GM10847 (cell line): ENCODE measurements around the gene ALDH1A2.

ENCODE experiments used
- POLR2A ChIP-seq: IDR thresholded peaks from 2 replicates; pipeline ENCODE4 v1.6.1; 2011; ENCODE audit not compliant: insufficient read length; ENCODE audit errors: extremely low read depth

Gene ALDH1A2

GRCh38 chr15:58078591-58078990 is 13.1 kb upstream of the ALDH1A2 start:
- no peak for TF ChIP-seq POLR2A

- TF ChIP-seq POLR2A = no peak
Observed at GRCh38 chr15:58077427-58077826, 11.9 kb upstream of the ALDH1A2 start.

GRCh38 chr15:58074452-58074851 is 8.9 kb upstream of the ALDH1A2 start:
- TF ChIP-seq POLR2A = no peak

- TF ChIP-seq POLR2A = no peak
Observed at GRCh38 chr15:58070801-58071418, 5.4 kb upstream of the ALDH1A2 start.

- no peak for TF ChIP-seq POLR2A
Observed at GRCh38 chr15:58069008-58069407, 3.5 kb upstream of the ALDH1A2 start.

- TF ChIP-seq POLR2A = no peak
Observed at GRCh38 chr15:58066042-58066867, 744 bp upstream of the ALDH1A2 start.

- no peak for TF ChIP-seq POLR2A
Observed at GRCh38 chr15:58064980-58065444, 499 bp downstream of the ALDH1A2 start.

- TF ChIP-seq POLR2A = no peak
Observed at GRCh38 chr15:58064082-58064979, 1.2 kb downstream of the ALDH1A2 start.

- no peak for TF ChIP-seq POLR2A
Observed at GRCh38 chr15:58063614-58064013, 1.9 kb downstream of the ALDH1A2 start.

- no peak for TF ChIP-seq POLR2A
Observed at GRCh38 chr15:58062983-58063382, 2.5 kb downstream of the ALDH1A2 start.

- TF ChIP-seq POLR2A = no peak
Observed at GRCh38 chr15:58062175-58062574, 3.3 kb downstream of the ALDH1A2 start.

GRCh38 chr15:58060575-58060974 is 4.9 kb downstream of the ALDH1A2 start:
- no peak for TF ChIP-seq POLR2A

- no peak for TF ChIP-seq POLR2A
Observed at GRCh38 chr15:58058729-58059128, 6.8 kb downstream of the ALDH1A2 start.

GRCh38 chr15:58058073-58058472 is 7.4 kb downstream of the ALDH1A2 start:
- no peak for TF ChIP-seq POLR2A

- no peak for TF ChIP-seq POLR2A
Observed at GRCh38 chr15:58057559-58057958, 8.0 kb downstream of the ALDH1A2 start.
